OCI-LY7 (cell line): ENCODE results near the gene ROCK2.
"Not testable (repeated sequence)": the region's sequence is repeated elsewhere in the genome, so short reads cannot be mapped to it uniquely, and the experiment has no call there.

Experiments
- CTCF ChIP-seq: fragments of 200-600 bp; sonication (generic); conservative IDR thresholded peaks from 2 replicates; pipeline ENCODE4 v1.5.1; 2014; ENCODE audit warnings: mild to moderate bottlenecking, antibody characterized with exemption, low read length, moderate library complexity, mixed read lengths
- EZH2phosphoT487 ChIP-seq: fragments of 200-600 bp; sonication (generic); IDR thresholded peaks from 2 replicates; pipeline ENCODE4 v1.6.1; 2018; ENCODE audit warnings: low read depth, borderline replicate concordance, mild to moderate bottlenecking, mixed run types, antibody characterized with exemption, low read length, moderate library complexity, mixed read lengths

- not testable (repeated sequence) for TF ChIP-seq CTCF, EZH2phosphoT487
Observed at GRCh38 chr2:11262438-11262837, 82.0 kb downstream of the ROCK2 start.
